H9 (cell line): Measurements from ENCODE around the gene FMO4. TPM values are rescaled to one million over a fixed set of nuclear protein-coding genes. Genes with fewer than 3 reads are reported as not detected.

Source experiments
- DNase-seq: peaks from one replicate; pipeline ENCODE4 v3.0.0-alpha.2; 2017
- H2AFZ ChIP-seq: one replicate; pipeline ENCODE4 v1.6.1; 2013; ENCODE audit warnings: mild to moderate bottlenecking, low read length, control low read depth, moderate library complexity
- H2AK5ac ChIP-seq: 2 replicates; pipeline ENCODE4 v1.6.1; 2013; ENCODE audit warnings: low read length, control low read depth, mixed read lengths; ENCODE audit not compliant: insufficient read length
- H2BK120ac ChIP-seq: one replicate; pipeline ENCODE4 v1.6.1; 2013; ENCODE audit warnings: low read depth, mild to moderate bottlenecking, low read length, control low read depth, inconsistent platforms; ENCODE audit not compliant: poor library complexity, severe bottlenecking
- H2BK12ac ChIP-seq: 2 replicates; pipeline ENCODE4 v1.6.1; 2013; ENCODE audit warnings: low read length, control low read depth, mixed read lengths, low read depth; ENCODE audit not compliant: insufficient read length
- H2BK15ac ChIP-seq: 2 replicates; pipeline ENCODE4 v1.6.1; 2013; ENCODE audit warnings: low read depth, low read length, control low read depth
- H2BK20ac ChIP-seq: one replicate; pipeline ENCODE4 v1.6.1; 2013; ENCODE audit warnings: low read depth, mild to moderate bottlenecking, low read length, control low read depth, inconsistent platforms; ENCODE audit not compliant: poor library complexity, severe bottlenecking
- H2BK5ac ChIP-seq: 2 replicates; pipeline ENCODE4 v1.6.1; 2013; ENCODE audit warnings: low read length, control low read depth, mixed read lengths; ENCODE audit not compliant: insufficient read length
- H3K14ac ChIP-seq: 2 replicates; pipeline ENCODE4 v1.6.1; 2013; ENCODE audit warnings: low read length, control low read depth; ENCODE audit not compliant: insufficient read depth
- H3K18ac ChIP-seq: 2 replicates; pipeline ENCODE4 v1.6.1; 2013; ENCODE audit warnings: low read depth, mild to moderate bottlenecking, mixed read lengths, low read length, control low read depth; ENCODE audit not compliant: insufficient read length
- H3K23ac ChIP-seq: 2 replicates; pipeline ENCODE4 v1.6.1; 2013; ENCODE audit warnings: low read length, control low read depth, mixed read lengths, low read depth; ENCODE audit not compliant: insufficient read length
- H3K23me2 ChIP-seq: 2 replicates; pipeline ENCODE4 v1.6.1; 2013; ENCODE audit warnings: low read depth, mild to moderate bottlenecking, mixed read lengths, low read length, control low read depth; ENCODE audit not compliant: insufficient read length, poor library complexity, severe bottlenecking
- H3K27ac ChIP-seq: 2 replicates; pipeline ENCODE4 v1.5.1; 2013; ENCODE audit warnings: low read length, control low read depth, mixed read lengths, low read depth; ENCODE audit not compliant: insufficient read length
- H3K27me3 ChIP-seq: 2 replicates; pipeline ENCODE4 v1.6.1; 2013; ENCODE audit warnings: low read length, control low read depth, inconsistent platforms; ENCODE audit not compliant: insufficient read depth
- H3K4ac ChIP-seq: 2 replicates; pipeline ENCODE4 v1.6.1; 2013; ENCODE audit warnings: low read depth, mild to moderate bottlenecking, control low read depth, inconsistent platforms, low read length, moderate library complexity
- H3K4me1 ChIP-seq: 2 replicates; pipeline ENCODE4 v1.6.1; 2013; ENCODE audit warnings: low read length, control low read depth, inconsistent platforms; ENCODE audit not compliant: insufficient read depth
- H3K4me2 ChIP-seq: 2 replicates; pipeline ENCODE4 v1.6.1; 2013; ENCODE audit warnings: low read length, control low read depth, mixed read lengths; ENCODE audit not compliant: insufficient read length, insufficient read depth
- H3K56ac ChIP-seq: 2 replicates; pipeline ENCODE4 v1.6.1; 2013; ENCODE audit warnings: low read depth, mild to moderate bottlenecking, mixed read lengths, low read length, control low read depth; ENCODE audit not compliant: insufficient read length
- H3K79me1 ChIP-seq: 2 replicates; pipeline ENCODE4 v1.6.1; 2013; ENCODE audit warnings: low read depth, mild to moderate bottlenecking, moderate library complexity, low read length, control low read depth, inconsistent platforms; ENCODE audit not compliant: insufficient read depth, poor library complexity, severe bottlenecking
- H3K79me2 ChIP-seq: 2 replicates; pipeline ENCODE4 v1.6.1; 2013; ENCODE audit warnings: low read length, control low read depth, inconsistent platforms; ENCODE audit not compliant: insufficient read depth
- H3K9ac ChIP-seq: 2 replicates; pipeline ENCODE4 v1.6.1; 2013; ENCODE audit warnings: low read length, control low read depth, mixed read lengths; ENCODE audit not compliant: insufficient read length; ENCODE audit errors: extremely low read depth
- H3K9me3 ChIP-seq: one replicate; pipeline ENCODE4 v1.6.1; 2013; ENCODE audit warnings: low read depth, low read length, inconsistent platforms; ENCODE audit not compliant: control insufficient read depth
- H3T11ph ChIP-seq: one replicate; pipeline ENCODE4 v1.6.1; 2013; ENCODE audit warnings: mild to moderate bottlenecking, low read length, control low read depth, inconsistent platforms
- H4K20me1 ChIP-seq: one replicate; pipeline ENCODE4 v1.6.1; 2013; ENCODE audit not compliant: control insufficient read depth, insufficient read length, insufficient read depth
- H4K5ac ChIP-seq: 2 replicates; pipeline ENCODE4 v1.6.1; 2013; ENCODE audit warnings: low read depth, mild to moderate bottlenecking, mixed read lengths, low read length, control low read depth; ENCODE audit not compliant: insufficient read length
- H4K8ac ChIP-seq: replicated peaks from 2 replicates; pipeline ENCODE4 v1.6.1; 2013; ENCODE audit warnings: low read length, control low read depth, mixed read lengths, low read depth; ENCODE audit not compliant: insufficient read length
- H4K91ac ChIP-seq: 2 replicates; pipeline ENCODE4 v1.6.1; 2013; ENCODE audit warnings: low read depth, mild to moderate bottlenecking, moderate library complexity, mixed read lengths, low read length, control low read depth; ENCODE audit not compliant: insufficient read length
- H3K27ac Mint-ChIP-seq, 3 experiments: 2 replicates in 2 of 3; 3 replicates in 1 of 3; pipeline ENCODE4 v1.8.0; 2020 to 2021; ENCODE audit warnings: mixed read lengths in 3 of 3, mild to moderate bottlenecking in 1 of 3, moderate library complexity in 1 of 3
- H3K27me3 Mint-ChIP-seq: 2 replicates; pipeline ENCODE4 v1.8.0; 2021; ENCODE audit warnings: low read depth, mild to moderate bottlenecking, moderate library complexity, mixed read lengths
- H3K36me3 Mint-ChIP-seq, 3 experiments: 2 replicates in 2 of 3; 3 replicates in 1 of 3; pipeline ENCODE4 v1.8.0; 2020 to 2021; ENCODE audit warnings: low read depth in 3 of 3, mixed read lengths in 3 of 3; ENCODE audit not compliant: insufficient read depth in 1 of 3
- H3K4me1 Mint-ChIP-seq, 2 experiments: 2 replicates each; pipeline ENCODE4 v1.8.0; 2020; ENCODE audit warnings: mixed read lengths in 2 of 2
- H3K4me3 Mint-ChIP-seq, 2 experiments: 2 replicates in 1 of 2; 3 replicates in 1 of 2; pipeline ENCODE4 v1.8.0; 2020 to 2021; ENCODE audit warnings: mild to moderate bottlenecking in 2 of 2, mixed read lengths in 2 of 2, moderate library complexity in 1 of 2
- H3K9me3 Mint-ChIP-seq, 2 experiments: 2 replicates in 1 of 2; 3 replicates in 1 of 2; pipeline ENCODE4 v1.8.0; 2020; ENCODE audit warnings: mild to moderate bottlenecking in 2 of 2, mixed read lengths in 2 of 2, moderate library complexity in 1 of 2
- WGBS: extraction: QIAGEN DNeasy Blood & Tissue Kit; methylation state at CpG from one replicate; pipeline ENCODE4 v1.1.7; 2013; ENCODE audit warnings: missing lambda C conversion rate, low lambda C conversion rate, mixed read lengths; ENCODE audit not compliant: insufficient read length; ENCODE audit errors: extremely low coverage; 5-methylcytosine and 5-hydroxymethylcytosine counted together
- total RNA-seq: library from RNA; stranded (reverse); gene quantifications from 2 replicates; pipeline ENCODE4 v1.2.1, GENCODE V29; 2021
- TF ChIP-seq, protein P1 (sequence below): fragments of 200-600 bp; sonication (generic); conservative IDR thresholded peaks from 3 replicates; pipeline ENCODE4 v1.8.0; 2021; ENCODE audit warnings: antibody characterized with exemption, mild to moderate bottlenecking

Gene FMO4
- total RNA-seq, 1 experiment from 2014 or later: 1.8 TPM

GRCh38 chr1:171384496-171384895, 70.5 kb downstream of the FMO4 start:
- H3K56ac ChIP-seq: no peak overlapping the region
- no peak overlapping the region for H3K14ac ChIP-seq
- H3K4me1 Mint-ChIP-seq: no peaks in the 10 kb centered on the region
- H4K20me1 ChIP-seq: no peaks in the 10 kb centered on the region
- no peak overlapping the region for H2BK20ac ChIP-seq
- no CpG with 5 or more reads among the region's 2 CpGs for WGBS
- H3K9me3 ChIP-seq: no peaks in the 10 kb centered on the region
- H3K27me3 Mint-ChIP-seq: no peaks in the 10 kb centered on the region
- H4K5ac ChIP-seq: no peak overlapping the region
- no peak overlapping the region for H2BK5ac ChIP-seq
- no peak overlapping the region for H3K9ac ChIP-seq
- no peak overlapping the region for H2AK5ac ChIP-seq
- no peak overlapping the region for H2AFZ ChIP-seq
- no peak overlapping the region for H3K4ac ChIP-seq
- H3K36me3 Mint-ChIP-seq: peaks cover 4 to 15% (median 4%) of the 10 kb centered on the region in 3 experiments; a peak in 6 of 7 replicates
- H2BK12ac ChIP-seq: no peak overlapping the region
- DNase-seq: no peak
- no peak overlapping the region for H3K18ac ChIP-seq
- no peak overlapping the region for H3T11ph ChIP-seq
- H3K23me2 ChIP-seq: no peaks in the 10 kb centered on the region
- no peaks in the 10 kb centered on the region for H3K27me3 ChIP-seq
- TF ChIP-seq, protein P1, sequence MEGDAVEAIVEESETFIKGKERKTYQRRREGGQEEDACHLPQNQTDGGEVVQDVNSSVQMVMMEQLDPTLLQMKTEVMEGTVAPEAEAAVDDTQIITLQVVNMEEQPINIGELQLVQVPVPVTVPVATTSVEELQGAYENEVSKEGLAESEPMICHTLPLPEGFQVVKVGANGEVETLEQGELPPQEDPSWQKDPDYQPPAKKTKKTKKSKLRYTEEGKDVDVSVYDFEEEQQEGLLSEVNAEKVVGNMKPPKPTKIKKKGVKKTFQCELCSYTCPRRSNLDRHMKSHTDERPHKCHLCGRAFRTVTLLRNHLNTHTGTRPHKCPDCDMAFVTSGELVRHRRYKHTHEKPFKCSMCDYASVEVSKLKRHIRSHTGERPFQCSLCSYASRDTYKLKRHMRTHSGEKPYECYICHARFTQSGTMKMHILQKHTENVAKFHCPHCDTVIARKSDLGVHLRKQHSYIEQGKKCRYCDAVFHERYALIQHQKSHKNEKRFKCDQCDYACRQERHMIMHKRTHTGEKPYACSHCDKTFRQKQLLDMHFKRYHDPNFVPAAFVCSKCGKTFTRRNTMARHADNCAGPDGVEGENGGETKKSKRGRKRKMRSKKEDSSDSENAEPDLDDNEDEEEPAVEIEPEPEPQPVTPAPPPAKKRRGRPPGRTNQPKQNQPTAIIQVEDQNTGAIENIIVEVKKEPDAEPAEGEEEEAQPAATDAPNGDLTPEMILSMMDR: no peak
- peaks cover 15 to 17% of the 10 kb centered on the region in 2 experiments; a peak in 4 of 5 replicates for H3K9me3 Mint-ChIP-seq
- H3K4me3 Mint-ChIP-seq: no peak overlapping the region
- H3K4me1 ChIP-seq: no peaks in the 10 kb centered on the region
- no peak overlapping the region for H4K8ac ChIP-seq
- no peak overlapping the region for H3K23ac ChIP-seq
- H2BK120ac ChIP-seq: no peak overlapping the region
- no peaks in the 10 kb centered on the region for H3K79me1 ChIP-seq
- H4K91ac ChIP-seq: no peak overlapping the region
- H3K27ac ChIP-seq: no peak overlapping the region
- no peak overlapping the region for H3K4me2 ChIP-seq
- H3K79me2 ChIP-seq: no peaks in the 10 kb centered on the region
- H2BK15ac ChIP-seq: no peak overlapping the region
- H3K27ac Mint-ChIP-seq: no peak overlapping the region
